ENCODE measurements around the gene MED7. TPM values are rescaled to one million over a fixed set of nuclear protein-coding genes. Genes with fewer than 3 reads are reported as not detected.

MED7 gene
- total RNA-seq, 2 experiments from 2014 or later: 18.9 to 23.3 TPM

- peak overlapping the region; percentile 29 for H3K27ac ChIP-seq (ENCODE audit: low read depth, low read length, poor library complexity, severe bottlenecking)
- CTCF ChIA-PET (ENCODE audit: unreplicated experiment): no interaction called here
- H3K79me2 ChIP-seq (ENCODE audit: insufficient read depth, low read depth, low read length): peaks cover 9% of the 10 kb centered on the region; the same call in 1 of the 2 replicates
- intact Hi-C loops (cut with micrococcal nuclease; ENCODE audit: unreplicated experiment): no loop called here
- H2AFZ ChIP-seq (ENCODE audit: low read length): peak overlapping the region; percentile 78
- TF ChIP-seq EZH2phosphoT487 (IDR thresholded peaks at IDR 0.05; ENCODE audit: borderline replicate concordance, low read depth, low read length): no peak
- TF ChIP-seq, protein P1, sequence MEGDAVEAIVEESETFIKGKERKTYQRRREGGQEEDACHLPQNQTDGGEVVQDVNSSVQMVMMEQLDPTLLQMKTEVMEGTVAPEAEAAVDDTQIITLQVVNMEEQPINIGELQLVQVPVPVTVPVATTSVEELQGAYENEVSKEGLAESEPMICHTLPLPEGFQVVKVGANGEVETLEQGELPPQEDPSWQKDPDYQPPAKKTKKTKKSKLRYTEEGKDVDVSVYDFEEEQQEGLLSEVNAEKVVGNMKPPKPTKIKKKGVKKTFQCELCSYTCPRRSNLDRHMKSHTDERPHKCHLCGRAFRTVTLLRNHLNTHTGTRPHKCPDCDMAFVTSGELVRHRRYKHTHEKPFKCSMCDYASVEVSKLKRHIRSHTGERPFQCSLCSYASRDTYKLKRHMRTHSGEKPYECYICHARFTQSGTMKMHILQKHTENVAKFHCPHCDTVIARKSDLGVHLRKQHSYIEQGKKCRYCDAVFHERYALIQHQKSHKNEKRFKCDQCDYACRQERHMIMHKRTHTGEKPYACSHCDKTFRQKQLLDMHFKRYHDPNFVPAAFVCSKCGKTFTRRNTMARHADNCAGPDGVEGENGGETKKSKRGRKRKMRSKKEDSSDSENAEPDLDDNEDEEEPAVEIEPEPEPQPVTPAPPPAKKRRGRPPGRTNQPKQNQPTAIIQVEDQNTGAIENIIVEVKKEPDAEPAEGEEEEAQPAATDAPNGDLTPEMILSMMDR (conservative IDR thresholded peaks at IDR 0.05; ENCODE audit: low read length): no peak
- POLR2A ChIA-PET: no interaction called here
- H3K4me2 ChIP-seq (ENCODE audit: low read length): peak overlapping the region; percentile 78
- no peaks in the 10 kb centered on the region for H3K9me3 ChIP-seq (ENCODE audit: low read length)
- H3K4me3 ChIP-seq (ENCODE audit: low read depth, low read length, poor library complexity, severe bottlenecking): peak overlapping the region; percentile 58
- peaks cover 42% of the 10 kb centered on the region for H3K4me1 ChIP-seq (ENCODE audit: insufficient read depth, low read length, poor library complexity, severe bottlenecking)
- no peaks in the 10 kb centered on the region for H4K20me1 ChIP-seq (ENCODE audit: insufficient read depth, low read length)
- no TSS peak for BruUV-seq (replicated peaks)
- 0 out of 2 replicates have a peak, but pooled peaks cover 3% of the 10 kb centered on the region for H3K36me3 ChIP-seq (ENCODE audit: insufficient read depth, low read length)
- peak; percentile 24 for DNase-seq (ENCODE audit: low spot score)
- no peaks in the 10 kb centered on the region for H3K9me2 ChIP-seq (ENCODE audit: insufficient read depth, low read length)
Observed at GRCh38 chr5:157106630-157107461, 35.8 kb downstream of the MED7 start.

GRCh38 chr5:157100140-157100679, 42.5 kb downstream of the MED7 start:
- Histone ChIP-seq H3K4me3 (ENCODE audit: low read depth, low read length, poor library complexity, severe bottlenecking) (no peak overlapping the region), H3K4me2 (ENCODE audit: low read length) (no peak overlapping the region), H3K27ac (ENCODE audit: low read depth, low read length, poor library complexity, severe bottlenecking) (no peak overlapping the region), H3K4me1 (ENCODE audit: insufficient read depth, low read length, poor library complexity, severe bottlenecking) (no peaks in the 10 kb centered on the region), H4K20me1 (ENCODE audit: insufficient read depth, low read length) (no peaks in the 10 kb centered on the region), H3K9me3 (ENCODE audit: low read length) (no peaks in the 10 kb centered on the region), H2AFZ (ENCODE audit: low read length) (peak overlapping the region; percentile 51; the same call in 1 of the 2 replicates), H3K79me2 (ENCODE audit: insufficient read depth, low read depth, low read length) (no peaks in the 10 kb centered on the region), H3K9me2 (ENCODE audit: insufficient read depth, low read length) (no peaks in the 10 kb centered on the region), H3K36me3 (ENCODE audit: insufficient read depth, low read length) (peaks cover 21% of the 10 kb centered on the region)
- DNase-seq (ENCODE audit: low spot score): no peak
- ChIA-PET CTCF (ENCODE audit: unreplicated experiment) (no interaction called here), POLR2A (interaction anchor here (1.6 kb wide), 1 partner anchor 9 kb away, joined by 3 read pairs; the partner anchor contains the start of gene HAVCR2)
- intact Hi-C loops (cut with micrococcal nuclease; ENCODE audit: unreplicated experiment): no loop called here
- no peak for TF ChIP-seq EZH2phosphoT487 (IDR thresholded peaks at IDR 0.05; ENCODE audit: borderline replicate concordance, low read depth, low read length)
- TF ChIP-seq, protein P1 (conservative IDR thresholded peaks at IDR 0.05; ENCODE audit: low read length): no peak
- no TSS peak for BruUV-seq (replicated peaks)

All from OCI-LY7 (cell line).